RPMI8226 (cell line): Measurements from ENCODE around the gene GDF7.

Experiments used
- DNase-seq: peaks from one replicate; pipeline ENCODE4 v3.0.0-alpha.2; 2015

GDF7 gene

GRCh38 chr2:20646446-20646845 is 20.5 kb upstream of the GDF7 start:
- DNase-seq, result no peak

GRCh38 chr2:20647211-20647610 is 19.7 kb upstream of the GDF7 start:
- no peak for DNase-seq

DNA sequence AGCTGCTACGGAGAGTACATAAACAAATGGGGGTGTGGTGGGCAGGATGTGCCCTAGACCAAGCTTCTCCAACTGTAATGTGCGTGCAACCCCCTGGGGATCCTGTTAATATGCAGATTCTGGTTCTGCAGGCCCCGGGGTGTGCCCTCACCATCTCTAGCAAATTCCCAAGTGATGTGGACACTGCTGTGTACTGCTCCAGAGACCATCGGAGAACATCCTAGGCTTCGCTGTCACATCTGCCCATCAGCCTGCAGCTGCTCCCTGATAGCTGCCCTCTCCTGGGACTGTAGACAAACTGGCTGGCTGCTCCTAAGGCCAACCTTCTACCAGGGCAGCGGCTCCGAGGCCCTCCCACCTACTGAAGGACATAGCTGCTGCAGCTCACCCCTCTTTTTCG is 19.2 kb upstream of the GDF7 start:
- DNase-seq, result no peak

- no peak for DNase-seq
Observed at GRCh38 chr2:20648206-20648605, 18.7 kb upstream of the GDF7 start.

- DNase-seq, result no peak
Observed at GRCh38 chr2:20648831-20649230, 18.1 kb upstream of the GDF7 start.

- no peak for DNase-seq
Observed at GRCh38 chr2:20649576-20649975, 17.4 kb upstream of the GDF7 start.

DNA sequence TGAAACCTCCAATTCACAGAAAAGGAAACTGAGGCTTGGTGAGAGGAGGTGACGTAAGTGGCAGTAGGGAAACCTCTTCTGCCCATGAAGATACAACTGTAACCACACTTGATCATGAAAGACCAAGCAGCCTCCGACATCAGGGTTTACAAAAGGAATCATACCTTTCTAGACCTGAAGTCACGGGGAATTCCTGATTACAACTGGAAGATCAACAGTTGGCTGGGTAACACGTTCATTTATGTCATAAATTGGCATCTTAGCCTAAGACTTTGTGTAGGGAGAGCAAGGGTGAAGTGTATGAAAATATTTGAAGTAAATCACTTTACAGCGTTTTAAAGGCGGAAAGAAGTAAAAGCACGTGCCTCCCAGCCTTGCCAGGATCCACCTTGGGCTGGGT is 17.0 kb upstream of the GDF7 start:
- DNase-seq, result no peak

DNA sequence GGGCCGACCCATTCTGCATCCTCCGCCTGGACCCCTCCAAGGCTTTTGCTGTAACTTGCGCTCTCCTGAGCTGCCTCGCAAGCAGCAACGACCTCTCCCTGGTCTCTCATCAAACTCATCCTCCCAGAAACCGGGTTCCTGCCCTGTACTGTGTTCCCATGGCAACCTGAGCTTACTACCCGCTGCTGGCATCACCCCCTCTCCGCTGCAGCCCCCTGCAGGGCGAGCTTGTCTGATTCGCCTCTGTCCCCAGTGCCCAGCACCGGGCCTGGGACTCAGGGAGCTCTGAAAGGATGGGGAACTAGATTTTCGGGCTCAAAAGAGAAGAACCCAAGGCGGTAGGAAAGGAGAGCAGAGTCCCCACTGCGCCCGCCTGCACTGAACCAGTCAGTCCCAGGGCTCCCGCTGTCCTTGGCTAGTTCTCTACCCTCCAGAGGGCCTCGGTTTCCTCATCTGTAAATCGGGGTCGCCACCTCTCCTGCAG is 16.5 kb upstream of the GDF7 start:
- peak; percentile 52 for DNase-seq

DNA sequence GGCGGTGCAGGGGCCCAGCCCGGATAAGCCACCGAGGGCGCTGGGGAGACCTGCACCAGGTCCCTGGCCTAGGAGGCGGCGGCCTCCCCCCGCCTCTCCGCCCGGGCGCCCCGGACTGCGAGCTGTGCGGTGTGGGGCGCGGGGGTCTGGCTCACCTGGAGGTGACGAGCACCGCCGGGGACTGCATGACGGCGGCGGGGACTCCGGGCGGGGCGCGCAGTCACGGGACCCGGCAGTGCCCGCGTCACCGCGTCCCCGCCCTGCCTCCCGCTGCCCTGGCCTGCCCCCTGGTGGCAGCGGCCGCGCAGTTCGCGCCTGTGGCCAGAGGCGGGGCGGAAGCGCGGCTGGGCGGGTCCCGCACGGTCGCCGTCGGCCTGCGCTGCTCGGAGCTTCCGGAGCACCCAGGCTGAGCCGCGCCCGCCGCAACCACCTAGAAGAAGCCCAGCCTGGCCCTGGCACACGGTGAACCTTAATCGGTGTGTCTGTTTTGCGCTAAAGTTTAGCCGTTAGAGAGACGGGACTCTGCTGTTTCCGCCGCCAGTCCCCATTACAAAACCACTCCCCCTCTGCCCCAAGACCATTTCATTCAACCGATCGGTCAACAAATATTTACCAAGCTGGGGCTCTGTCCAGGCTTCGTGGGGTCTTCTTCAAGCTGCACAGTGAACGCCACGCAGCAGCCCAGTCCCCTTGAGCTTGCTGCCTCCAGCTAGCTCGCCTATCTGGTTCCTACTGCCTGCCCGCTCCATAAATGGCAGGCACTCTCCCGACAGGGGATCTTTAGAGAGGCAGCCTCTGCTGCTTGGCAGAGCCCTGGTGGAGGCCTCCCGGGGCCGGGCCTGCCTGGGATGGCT is 15.8 kb upstream of the GDF7 start, which contains the start of gene HS1BP3:
Gene HS1BP3 (minus strand): TSS at position 222 of the 854 bp plus-strand sequence. CDS start 35 bp downstream, at position 187.
- DNase-seq, result peak; percentile 91

DNA sequence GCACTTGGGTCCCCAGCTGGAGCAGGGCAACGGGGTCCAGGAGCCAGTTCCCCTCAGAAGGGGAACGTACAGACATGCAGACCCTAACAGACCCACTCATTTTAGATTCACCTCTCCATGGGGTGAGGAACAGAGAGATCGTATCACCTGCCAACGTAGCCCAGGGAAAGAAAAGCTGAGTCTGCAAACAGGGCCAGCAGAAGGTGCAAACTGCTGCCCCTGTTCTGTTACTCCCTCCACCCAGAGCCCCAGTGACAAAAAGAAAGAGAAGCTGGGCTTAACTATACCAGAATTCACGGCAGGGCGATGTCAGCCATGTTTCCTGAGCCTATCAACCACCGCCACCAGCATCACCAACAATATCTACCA is 15.2 kb upstream of the GDF7 start:
- DNase-seq, result no peak

- DNase-seq, result no peak
Observed at GRCh38 chr2:20652141-20652540, 14.8 kb upstream of the GDF7 start.

DNA sequence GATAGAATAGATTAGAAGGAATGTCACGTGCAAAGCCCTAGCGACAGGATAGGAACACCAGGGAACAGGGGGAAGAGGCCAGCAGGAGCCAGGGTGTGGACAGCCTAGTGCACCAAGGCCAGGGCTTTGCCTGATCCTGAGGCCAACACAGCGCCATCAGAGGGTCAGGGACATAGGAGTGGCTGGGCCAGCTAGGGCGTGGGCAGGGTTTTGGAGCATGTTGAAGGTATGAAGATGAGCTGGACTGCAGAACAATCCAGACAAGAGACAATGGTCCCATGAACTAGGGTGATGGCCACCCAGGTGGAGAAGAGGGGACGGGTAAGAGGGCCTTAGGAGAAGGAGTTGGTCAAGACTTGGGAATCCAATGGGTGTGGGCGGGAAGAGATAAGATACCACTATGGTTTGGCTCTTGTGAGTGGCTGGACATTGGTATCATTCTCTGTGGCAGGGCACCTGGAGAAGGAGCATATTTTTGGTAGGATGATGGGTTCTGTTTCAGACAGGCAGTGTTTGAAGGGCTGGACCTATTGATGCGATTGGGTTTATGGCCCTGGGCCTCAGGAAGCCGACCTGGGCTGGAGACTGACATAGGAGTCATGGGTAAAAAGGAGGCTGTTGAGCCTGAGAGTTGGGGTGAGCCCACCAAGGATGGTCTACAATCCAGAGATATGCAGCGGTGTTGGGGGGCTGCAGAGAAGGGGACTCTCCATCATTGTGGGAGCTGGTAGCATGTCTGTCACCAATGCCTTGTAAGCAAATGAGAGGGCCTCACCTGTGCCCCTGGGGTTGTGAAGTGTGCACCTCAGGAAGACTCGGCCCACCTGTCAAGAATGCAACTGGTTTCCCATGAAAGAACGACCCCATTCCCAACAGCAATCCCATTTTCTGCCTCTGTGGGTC is 14.0 kb upstream of the GDF7 start:
- no peak for DNase-seq

GRCh38 chr2:20653695-20654534 is 13.0 kb upstream of the GDF7 start:
- no peak for DNase-seq

DNA sequence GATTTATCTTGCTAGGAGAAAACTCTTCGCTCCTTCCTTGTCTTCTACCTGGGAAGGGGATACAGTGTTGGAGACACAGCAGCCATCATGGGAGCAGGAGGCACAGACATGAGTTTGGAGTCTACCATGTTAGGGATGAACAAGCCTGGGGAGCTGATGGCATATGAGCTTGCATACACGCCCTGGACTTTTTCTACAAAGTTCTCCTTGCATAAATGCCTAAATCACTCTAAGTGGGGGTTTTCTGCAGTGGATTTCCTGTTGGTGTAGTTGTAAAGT is 12.5 kb upstream of the GDF7 start:
- no peak for DNase-seq

- no peak for DNase-seq
Observed at GRCh38 chr2:20656561-20656960, 10.4 kb upstream of the GDF7 start.

- no peak for DNase-seq
Observed at GRCh38 chr2:20657522-20658235, 9.3 kb upstream of the GDF7 start.

GRCh38 chr2:20660506-20661420 is 6.2 kb upstream of the GDF7 start:
- DNase-seq, result no peak

GRCh38 chr2:20661421-20662307 is 5.3 kb upstream of the GDF7 start:
- DNase-seq, result peak; percentile 67

GRCh38 chr2:20662308-20662937 is 4.5 kb upstream of the GDF7 start:
- DNase-seq, result no peak
